ENCODE results near the gene RASA3. TPM values are rescaled to one million over a fixed set of nuclear protein-coding genes. Genes with fewer than 3 reads are reported as not detected.

Gene RASA3
- polyA plus RNA-seq, 1 donor from 2014 or later: 8.5 TPM

- Histone ChIP-seq H3K4me3 (ENCODE audit: low read length) (no peak overlapping the region), H3K79me2 (replicated peaks; ENCODE audit: insufficient read depth, low read length) (no peaks in the 10 kb centered on the region), H3K27me3 (ENCODE audit: insufficient read depth, low read depth, low read length) (no peaks in the 10 kb centered on the region), H3K27ac (ENCODE audit: low read length) (no peak overlapping the region), H3K9ac (ENCODE audit: low read length) (no peak overlapping the region), H3K9me3 (ENCODE audit: low read length) (no peaks in the 10 kb centered on the region), H3K36me3 (ENCODE audit: insufficient read depth, low read length) (no peaks in the 10 kb centered on the region), H3K9me2 (ENCODE audit: insufficient read depth, low read length) (no peaks in the 10 kb centered on the region), H3F3A (ENCODE audit: insufficient read depth, low read length, poor library complexity, severe bottlenecking) (no peaks in the 10 kb centered on the region), H3K4me2 (ENCODE audit: low read length) (no peak overlapping the region), H4K20me1 (ENCODE audit: insufficient read depth) (no peaks in the 10 kb centered on the region), H2AFZ (ENCODE audit: low read depth, low read length) (no peak overlapping the region)
- TF ChIP-seq SMC3 (conservative IDR thresholded peaks at IDR 0.05; ENCODE audit: poor library complexity): no peak
- TF ChIP-seq, protein P1, sequence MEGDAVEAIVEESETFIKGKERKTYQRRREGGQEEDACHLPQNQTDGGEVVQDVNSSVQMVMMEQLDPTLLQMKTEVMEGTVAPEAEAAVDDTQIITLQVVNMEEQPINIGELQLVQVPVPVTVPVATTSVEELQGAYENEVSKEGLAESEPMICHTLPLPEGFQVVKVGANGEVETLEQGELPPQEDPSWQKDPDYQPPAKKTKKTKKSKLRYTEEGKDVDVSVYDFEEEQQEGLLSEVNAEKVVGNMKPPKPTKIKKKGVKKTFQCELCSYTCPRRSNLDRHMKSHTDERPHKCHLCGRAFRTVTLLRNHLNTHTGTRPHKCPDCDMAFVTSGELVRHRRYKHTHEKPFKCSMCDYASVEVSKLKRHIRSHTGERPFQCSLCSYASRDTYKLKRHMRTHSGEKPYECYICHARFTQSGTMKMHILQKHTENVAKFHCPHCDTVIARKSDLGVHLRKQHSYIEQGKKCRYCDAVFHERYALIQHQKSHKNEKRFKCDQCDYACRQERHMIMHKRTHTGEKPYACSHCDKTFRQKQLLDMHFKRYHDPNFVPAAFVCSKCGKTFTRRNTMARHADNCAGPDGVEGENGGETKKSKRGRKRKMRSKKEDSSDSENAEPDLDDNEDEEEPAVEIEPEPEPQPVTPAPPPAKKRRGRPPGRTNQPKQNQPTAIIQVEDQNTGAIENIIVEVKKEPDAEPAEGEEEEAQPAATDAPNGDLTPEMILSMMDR (IDR thresholded peaks at IDR 0.05; ENCODE audit: poor library complexity, severe bottlenecking): no peak
Observed at GRCh38 chr13:114062754-114063153, 69.7 kb downstream of the RASA3 start.

DNA sequence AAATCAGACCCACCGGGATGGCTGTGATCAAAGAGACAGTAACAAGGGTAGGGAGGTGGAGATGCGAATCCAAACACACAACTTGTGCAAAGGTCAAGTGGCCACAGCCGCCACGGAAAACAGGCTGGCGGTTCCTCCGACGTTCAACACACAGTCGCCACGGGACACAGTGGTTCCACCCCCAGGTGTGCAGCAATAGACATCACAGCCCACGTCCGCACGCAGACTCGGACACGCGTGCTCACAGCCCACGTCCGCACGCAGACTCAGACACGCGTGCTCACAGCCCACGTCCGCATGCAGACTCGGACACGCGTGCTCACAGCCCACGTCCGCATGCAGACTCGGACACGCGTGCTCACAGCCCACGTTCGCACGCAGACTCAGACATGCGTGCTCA is 70.1 kb downstream of the RASA3 start:
- Histone ChIP-seq H3K9me2 (ENCODE audit: insufficient read depth, low read length) (no peaks in the 10 kb centered on the region), H4K20me1 (ENCODE audit: insufficient read depth) (no peaks in the 10 kb centered on the region), H3K36me3 (ENCODE audit: insufficient read depth, low read length) (no peaks in the 10 kb centered on the region), H3K9me3 (ENCODE audit: low read length) (no peaks in the 10 kb centered on the region), H3F3A (ENCODE audit: insufficient read depth, low read length, poor library complexity, severe bottlenecking) (no peaks in the 10 kb centered on the region), H3K9ac (ENCODE audit: low read length) (no peak overlapping the region), H3K4me2 (ENCODE audit: low read length) (no peak overlapping the region), H3K27ac (ENCODE audit: low read length) (no peak overlapping the region), H3K4me3 (ENCODE audit: low read length) (no peak overlapping the region), H3K27me3 (ENCODE audit: insufficient read depth, low read depth, low read length) (no peaks in the 10 kb centered on the region), H3K79me2 (replicated peaks; ENCODE audit: insufficient read depth, low read length) (no peaks in the 10 kb centered on the region), H2AFZ (ENCODE audit: low read depth, low read length) (no peak overlapping the region)
- TF ChIP-seq EZH2 (IDR thresholded peaks at IDR 0.05; ENCODE audit: borderline replicate concordance, insufficient read depth, low read length, poor library complexity, severe bottlenecking): no peak
- TF ChIP-seq, protein P1 (IDR thresholded peaks at IDR 0.05; ENCODE audit: poor library complexity, severe bottlenecking): no peak
- TF ChIP-seq RAD21 (conservative IDR thresholded peaks at IDR 0.05): no peak
- TF ChIP-seq TAF1 (IDR thresholded peaks at IDR 0.05; ENCODE audit: low read depth): no peak
- no peak for TF ChIP-seq REST (IDR thresholded peaks at IDR 0.05; ENCODE audit: borderline replicate concordance)
- no peak for TF ChIP-seq MXI1 (conservative IDR thresholded peaks at IDR 0.05; ENCODE audit: poor library complexity, severe bottlenecking)
- TF ChIP-seq POLR2AphosphoS5 (IDR thresholded peaks at IDR 0.05): no peak
- no peak for TF ChIP-seq SMC3 (conservative IDR thresholded peaks at IDR 0.05; ENCODE audit: poor library complexity)
- no peak for TF ChIP-seq EP300 (conservative IDR thresholded peaks at IDR 0.05; ENCODE audit: poor library complexity, severe bottlenecking)
